ENCODE results near the gene C5orf46.

GRCh38 chr5:147912011-147912410 is 5.7 kb upstream of the C5orf46 start:
- TF ChIP-seq CTCF (IDR thresholded peaks at IDR 0.05 in 8 of 11, conservative IDR thresholded peaks at IDR 0.05 in 3 of 11): no peak
- TF ChIP-seq POLR2A (IDR thresholded peaks at IDR 0.05): no peak

All from spleen (tissue), 7 donors.